IPS DF 4.7 (cell line): Measurements from ENCODE around the gene PPP1R3E.

Experiments used
- DNase-seq: peaks from one replicate; pipeline ENCODE4 v3.0.0-alpha.2; 2013; ENCODE audit warnings: low spot score; ENCODE audit errors: extremely low read depth

The PPP1R3E gene

DNA sequence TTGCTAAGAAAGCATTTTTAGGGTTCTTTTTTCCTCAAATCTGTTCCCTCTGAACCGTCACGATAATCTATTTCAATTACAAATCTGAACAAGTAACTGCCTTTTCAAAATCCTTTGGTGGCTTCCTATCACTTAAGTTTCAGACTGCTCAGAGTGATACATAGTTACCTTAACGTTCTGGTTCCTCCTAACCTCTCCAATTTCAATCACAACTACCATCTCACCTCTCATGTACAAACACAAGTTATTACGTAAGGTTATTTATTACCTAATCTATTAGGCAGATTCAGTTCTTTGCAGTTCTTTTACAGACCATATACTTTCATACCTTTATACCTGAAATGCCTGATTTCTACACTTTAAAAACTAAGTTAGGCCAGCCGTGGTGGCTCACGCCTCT lies 52.8 kb downstream of the PPP1R3E start:
- no peak for DNase-seq

DNA sequence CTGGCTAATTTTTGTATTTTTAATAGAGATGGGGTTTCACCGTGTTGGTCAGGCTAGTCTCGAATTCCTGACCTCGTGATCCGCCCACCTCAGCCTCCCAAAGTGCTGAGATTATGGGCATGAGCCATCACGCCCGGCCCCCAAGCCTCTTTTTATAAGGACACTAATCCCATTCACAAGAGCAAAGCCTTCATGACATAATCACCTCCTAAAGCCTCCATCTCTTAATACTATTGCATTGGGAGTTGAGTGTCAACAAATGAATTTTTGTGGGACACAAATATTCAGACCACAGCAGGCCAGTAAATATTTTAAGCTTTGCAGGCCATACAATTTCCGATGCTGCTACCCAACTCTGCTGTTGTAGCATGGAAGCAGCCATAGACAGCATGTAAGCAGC lies 54.1 kb downstream of the PPP1R3E start:
- DNase-seq = no peak
